ENCODE measurements around the gene VAC14. TPM values are rescaled to one million over a fixed set of nuclear protein-coding genes. Genes with fewer than 3 reads are reported as not detected.

Gene VAC14
- total RNA-seq, 4 donors from 2014 or later: 20.1 to 47.8 (median 39.0) TPM

- no peak overlapping the region for H3K4me3 ChIP-seq (ENCODE audit: low read depth, poor library complexity, severe bottlenecking)
- intact Hi-C loops (cut with DNase I; ENCODE audit: low total_unique reads): no loop called here
- 98 to 99% methylated on average over 9 of the region's 9 CpGs for WGBS, 2 donors
- TF ChIP-seq CTCF (IDR thresholded peaks at IDR 0.05): no peak
- TF ChIP-seq POLR2A (IDR thresholded peaks at IDR 0.05): no peak
- no peak for DNase-seq (ENCODE audit: low spot score in 2 of 2)
Observed at GRCh38 chr16:70717065-70717464, 83.9 kb downstream of the VAC14 start.

- TF ChIP-seq CTCF (IDR thresholded peaks at IDR 0.05): no peak
- no peak for TF ChIP-seq POLR2A (IDR thresholded peaks at IDR 0.05)
- WGBS, 2 donors: 35 to 38% methylated on average over 6 of the region's 6 CpGs
- no peak for DNase-seq (ENCODE audit: low spot score in 2 of 2)
- no peak overlapping the region for H3K4me3 ChIP-seq (ENCODE audit: low read depth, poor library complexity, severe bottlenecking)
- intact Hi-C loops (cut with DNase I; ENCODE audit: low total_unique reads): no loop called here
Observed at GRCh38 chr16:70715860-70716357, 85.0 kb downstream of the VAC14 start.

- 34 to 35% methylated on average over 20 to 23 of the region's 23 CpGs for WGBS, 2 donors
- intact Hi-C loops (cut with DNase I; ENCODE audit: low total_unique reads): no loop called here
- DNase-seq (ENCODE audit: low spot score in 2 of 2): peak in 1 of 2 donors; percentile 94
- H3K4me3 ChIP-seq (ENCODE audit: low read depth, poor library complexity, severe bottlenecking): no peak overlapping the region
- TF ChIP-seq CTCF (IDR thresholded peaks at IDR 0.05) (no peak), POLR2A (IDR thresholded peaks at IDR 0.05) (no peak)
Observed at GRCh38 chr16:70715055-70715858, 85.7 kb downstream of the VAC14 start.

- no peak for TF ChIP-seq POLR2A (IDR thresholded peaks at IDR 0.05)
- no peak for DNase-seq (ENCODE audit: low spot score in 2 of 2)
- H3K4me3 ChIP-seq (ENCODE audit: low read depth, poor library complexity, severe bottlenecking): no peak overlapping the region
- intact Hi-C loops (cut with DNase I; ENCODE audit: low total_unique reads): no loop called here
- 70 to 73% methylated on average over 10 of the region's 10 CpGs for WGBS, 2 donors
Observed at GRCh38 chr16:70714581-70715054, 86.3 kb downstream of the VAC14 start.

- DNase-seq (ENCODE audit: low spot score in 2 of 2): no peak
- no peak for TF ChIP-seq POLR2A (IDR thresholded peaks at IDR 0.05)
- TF ChIP-seq CTCF (IDR thresholded peaks at IDR 0.05): no peak
- WGBS, 2 donors: 78 to 79% methylated on average over 10 of the region's 10 CpGs
- intact Hi-C loops (cut with DNase I; ENCODE audit: low total_unique reads): no loop called here
- H3K4me3 ChIP-seq (ENCODE audit: low read depth, poor library complexity, severe bottlenecking): no peak overlapping the region
Observed at GRCh38 chr16:70713824-70714223, 87.1 kb downstream of the VAC14 start.

GRCh38 chr16:70713342-70713741 lies 87.6 kb downstream of the VAC14 start:
- 63 to 66% methylated on average over 5 of the region's 5 CpGs for WGBS, 2 donors
- intact Hi-C loops (cut with DNase I; ENCODE audit: low total_unique reads): no loop called here
- DNase-seq (ENCODE audit: low spot score in 2 of 2): no peak
- no peak for TF ChIP-seq CTCF (IDR thresholded peaks at IDR 0.05)
- TF ChIP-seq POLR2A (IDR thresholded peaks at IDR 0.05): no peak
- H3K4me3 ChIP-seq (ENCODE audit: low read depth, poor library complexity, severe bottlenecking): no peak overlapping the region

Measured in lower leg skin (tissue), 4 donors.